DOHH2 (cell line): Measurements from ENCODE around the gene FAM241B.

ENCODE experiments used
- CTCF ChIP-seq: fragments of 200-600 bp; sonication (generic); IDR thresholded peaks from one replicate; pipeline ENCODE4 v1.5.1; 2014; ENCODE audit warnings: antibody characterized with exemption, mild to moderate bottlenecking, low read depth, low read length; ENCODE audit not compliant: poor library complexity, severe bottlenecking
- EZH2phosphoT487 ChIP-seq: fragments of 200-600 bp; sonication (generic); IDR thresholded peaks from 2 replicates; pipeline ENCODE4 v1.6.1; 2017; ENCODE audit warnings: borderline replicate concordance, mild to moderate bottlenecking, antibody characterized with exemption, low read length, moderate library complexity, mixed read lengths

GRCh38 chr10:69652857-69653199 lies 22.8 kb downstream of the FAM241B start:
- TF ChIP-seq CTCF (no peak), EZH2phosphoT487 (no peak)
